GM19452 (cell line): Measurements from ENCODE around the gene GIGYF2.
"Not testable (repeated sequence)": the region's sequence is repeated elsewhere in the genome, so short reads cannot be mapped to it uniquely, and the experiment has no call there.

Source experiments
- ATAC-seq: cut with Tn5 transposase; IDR thresholded peaks from one replicate; pipeline ENCODE4 v1.9.1; 2021; ENCODE audit not compliant: unreplicated experiment

The GIGYF2 gene

GRCh38 chr2:232687382-232688160 lies 9.6 kb upstream of the GIGYF2 start:
- ATAC-seq = no peak

GRCh38 chr2:232688201-232688600 lies 8.9 kb upstream of the GIGYF2 start:
- no peak for ATAC-seq

GRCh38 chr2:232689152-232689910 lies 7.8 kb upstream of the GIGYF2 start:
- no peak for ATAC-seq

- not testable (repeated sequence) for ATAC-seq
Observed at GRCh38 chr2:232691117-232691516, 6.0 kb upstream of the GIGYF2 start.

GRCh38 chr2:232693344-232693743 lies 3.8 kb upstream of the GIGYF2 start:
- ATAC-seq = no peak

GRCh38 chr2:232696609-232697058 lies 497 bp upstream of the GIGYF2 start:
- ATAC-seq = no peak

- ATAC-seq = no peak
Observed at GRCh38 chr2:232697807-232698110, 628 bp downstream of the GIGYF2 start.

- ATAC-seq = no peak
Observed at GRCh38 chr2:232698556-232699091, 1.5 kb downstream of the GIGYF2 start.

GRCh38 chr2:232699110-232699509 lies 2.0 kb downstream of the GIGYF2 start:
- ATAC-seq = no peak

GRCh38 chr2:232700154-232700553 lies 3.0 kb downstream of the GIGYF2 start:
- no peak for ATAC-seq

- ATAC-seq = no peak
Observed at GRCh38 chr2:232707076-232707475, 9.9 kb downstream of the GIGYF2 start.

GRCh38 chr2:232713505-232713904 lies 16.4 kb downstream of the GIGYF2 start:
- ATAC-seq = no peak

GRCh38 chr2:232714969-232715368 lies 17.8 kb downstream of the GIGYF2 start:
- no peak for ATAC-seq

GRCh38 chr2:232720056-232720455 lies 22.9 kb downstream of the GIGYF2 start:
- not testable (repeated sequence) for ATAC-seq

- no peak for ATAC-seq
Observed at GRCh38 chr2:232721261-232721660, 24.1 kb downstream of the GIGYF2 start.

- no peak for ATAC-seq
Observed at GRCh38 chr2:232721882-232722281, 24.8 kb downstream of the GIGYF2 start.

- no peak for ATAC-seq
Observed at GRCh38 chr2:232723027-232723426, 25.9 kb downstream of the GIGYF2 start.

- ATAC-seq = no peak
Observed at GRCh38 chr2:232728785-232729184, 31.7 kb downstream of the GIGYF2 start.

- ATAC-seq = no peak
Observed at GRCh38 chr2:232731470-232731869, 34.3 kb downstream of the GIGYF2 start.

GRCh38 chr2:232741294-232741693 lies 44.2 kb downstream of the GIGYF2 start:
- no peak for ATAC-seq

- no peak for ATAC-seq
Observed at GRCh38 chr2:232741972-232742371, 44.8 kb downstream of the GIGYF2 start.

- no peak for ATAC-seq
Observed at GRCh38 chr2:232744963-232745362, 47.8 kb downstream of the GIGYF2 start.
